Liver (tissue), 3 donors: Measurements from ENCODE around the gene PDE5A.

Experiments
- GABPA ChIP-seq, 2 donors: IDR thresholded peaks in 1 of 2; conservative IDR thresholded peaks in 1 of 2; 2 replicates each; pipeline ENCODE4 v1.6.1; 2016; ENCODE audit warnings: antibody characterized with exemption in 2 of 2, mild to moderate bottlenecking in 1 of 2, moderate library complexity in 1 of 2
- TF ChIP-seq, protein P1 (sequence below): fragments of 150-350 bp; IDR thresholded peaks from 2 replicates; pipeline ENCODE4 v1.5.1; 2017; ENCODE audit warnings: improper control_type of control experiment, low read depth, low read length; ENCODE audit not compliant: missing input control
- donor health status: healthy.
- donor health status: healthy.

DNA sequence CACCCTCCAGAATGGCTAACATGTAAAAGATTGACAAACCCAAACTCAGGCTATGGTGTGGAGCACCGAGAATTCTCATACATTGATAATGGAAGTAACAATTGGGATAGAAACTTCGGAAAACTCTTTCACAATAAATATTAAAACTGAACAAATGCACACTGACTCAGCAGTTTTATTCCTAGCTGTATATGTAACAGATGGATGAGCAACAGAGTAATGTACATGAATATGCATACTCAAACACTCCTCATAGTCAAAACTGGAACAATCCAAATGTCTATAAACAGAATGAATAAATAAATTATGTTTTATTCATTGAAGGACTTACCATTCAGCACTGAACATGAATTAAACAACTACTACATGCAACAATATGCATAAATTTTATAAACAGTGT is 37.1 kb upstream of the PDE5A start:
- TF ChIP-seq, protein P1, sequence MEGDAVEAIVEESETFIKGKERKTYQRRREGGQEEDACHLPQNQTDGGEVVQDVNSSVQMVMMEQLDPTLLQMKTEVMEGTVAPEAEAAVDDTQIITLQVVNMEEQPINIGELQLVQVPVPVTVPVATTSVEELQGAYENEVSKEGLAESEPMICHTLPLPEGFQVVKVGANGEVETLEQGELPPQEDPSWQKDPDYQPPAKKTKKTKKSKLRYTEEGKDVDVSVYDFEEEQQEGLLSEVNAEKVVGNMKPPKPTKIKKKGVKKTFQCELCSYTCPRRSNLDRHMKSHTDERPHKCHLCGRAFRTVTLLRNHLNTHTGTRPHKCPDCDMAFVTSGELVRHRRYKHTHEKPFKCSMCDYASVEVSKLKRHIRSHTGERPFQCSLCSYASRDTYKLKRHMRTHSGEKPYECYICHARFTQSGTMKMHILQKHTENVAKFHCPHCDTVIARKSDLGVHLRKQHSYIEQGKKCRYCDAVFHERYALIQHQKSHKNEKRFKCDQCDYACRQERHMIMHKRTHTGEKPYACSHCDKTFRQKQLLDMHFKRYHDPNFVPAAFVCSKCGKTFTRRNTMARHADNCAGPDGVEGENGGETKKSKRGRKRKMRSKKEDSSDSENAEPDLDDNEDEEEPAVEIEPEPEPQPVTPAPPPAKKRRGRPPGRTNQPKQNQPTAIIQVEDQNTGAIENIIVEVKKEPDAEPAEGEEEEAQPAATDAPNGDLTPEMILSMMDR = no peak
- no peak for TF ChIP-seq GABPA (IDR thresholded peaks at IDR 0.05 in 1 of 2, conservative IDR thresholded peaks at IDR 0.05 in 1 of 2)
